PC-9 (cell line): ENCODE measurements around the gene SLAMF1.
"Not testable (repeated sequence)": the region's sequence is repeated elsewhere in the genome, so short reads cannot be mapped to it uniquely, and the experiment has no call there.

ENCODE experiments used
- EZH2 ChIP-seq: fragments of 200-600 bp; sonication (generic); IDR thresholded peaks from 2 replicates; pipeline ENCODE4 v1.8.0; 2017; ENCODE audit warnings: antibody characterized with exemption, low read depth
- TF ChIP-seq, protein P1 (sequence below): fragments of 200-600 bp; sonication (generic); conservative IDR thresholded peaks from 2 replicates; pipeline ENCODE4 v1.6.1; 2017; ENCODE audit warnings: mixed run types, antibody characterized with exemption, mild to moderate bottlenecking, moderate library complexity

DNA sequence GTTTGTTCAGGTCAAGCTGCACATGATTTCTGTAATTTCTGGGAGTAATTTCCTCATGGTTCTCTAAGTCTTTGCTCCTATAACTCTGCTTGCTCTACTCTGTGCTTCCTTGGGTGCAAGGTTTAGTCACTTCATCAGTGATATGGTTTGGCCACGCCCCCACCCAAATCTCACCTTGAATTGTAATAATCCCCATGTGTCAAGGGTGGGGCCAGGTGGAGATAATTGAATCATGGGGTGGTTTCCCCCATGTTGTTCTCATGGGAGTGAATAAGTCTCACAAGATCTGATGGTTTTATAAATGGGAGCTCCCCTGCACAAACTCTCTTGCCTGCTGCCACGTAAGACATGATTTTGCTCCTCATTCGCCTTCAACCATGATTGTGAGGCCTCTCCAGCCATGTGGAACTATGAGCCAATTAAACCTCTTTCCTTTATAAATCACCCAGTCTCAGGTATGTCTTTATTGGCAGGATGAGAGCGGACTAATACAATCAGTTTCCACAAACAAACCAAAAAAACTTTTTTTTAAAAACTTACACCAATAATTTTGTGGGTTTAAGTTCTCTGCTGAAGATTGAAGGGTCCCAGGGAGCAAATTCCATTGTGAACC is 19.1 kb downstream of the SLAMF1 start:
- TF ChIP-seq EZH2 = not testable (repeated sequence)
- TF ChIP-seq, protein P1, sequence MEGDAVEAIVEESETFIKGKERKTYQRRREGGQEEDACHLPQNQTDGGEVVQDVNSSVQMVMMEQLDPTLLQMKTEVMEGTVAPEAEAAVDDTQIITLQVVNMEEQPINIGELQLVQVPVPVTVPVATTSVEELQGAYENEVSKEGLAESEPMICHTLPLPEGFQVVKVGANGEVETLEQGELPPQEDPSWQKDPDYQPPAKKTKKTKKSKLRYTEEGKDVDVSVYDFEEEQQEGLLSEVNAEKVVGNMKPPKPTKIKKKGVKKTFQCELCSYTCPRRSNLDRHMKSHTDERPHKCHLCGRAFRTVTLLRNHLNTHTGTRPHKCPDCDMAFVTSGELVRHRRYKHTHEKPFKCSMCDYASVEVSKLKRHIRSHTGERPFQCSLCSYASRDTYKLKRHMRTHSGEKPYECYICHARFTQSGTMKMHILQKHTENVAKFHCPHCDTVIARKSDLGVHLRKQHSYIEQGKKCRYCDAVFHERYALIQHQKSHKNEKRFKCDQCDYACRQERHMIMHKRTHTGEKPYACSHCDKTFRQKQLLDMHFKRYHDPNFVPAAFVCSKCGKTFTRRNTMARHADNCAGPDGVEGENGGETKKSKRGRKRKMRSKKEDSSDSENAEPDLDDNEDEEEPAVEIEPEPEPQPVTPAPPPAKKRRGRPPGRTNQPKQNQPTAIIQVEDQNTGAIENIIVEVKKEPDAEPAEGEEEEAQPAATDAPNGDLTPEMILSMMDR = not testable (repeated sequence)
